ENCODE data around the gene KNOP1. TPM values are rescaled to one million over a fixed set of nuclear protein-coding genes. Genes with fewer than 3 reads are reported as not detected.

The KNOP1 gene
- total and polyA plus RNA-seq, 4 donors = 6.5 to 12.9 (median 9.6) TPM

GRCh38 chr16:19745286-19746010, 27.4 kb upstream of the KNOP1 start:
- H3K27ac ChIP-seq (ENCODE audit: low read depth in 1 of 2, low read length in 2 of 2) = no peak overlapping the region
- DNase-seq = no peak

DNA sequence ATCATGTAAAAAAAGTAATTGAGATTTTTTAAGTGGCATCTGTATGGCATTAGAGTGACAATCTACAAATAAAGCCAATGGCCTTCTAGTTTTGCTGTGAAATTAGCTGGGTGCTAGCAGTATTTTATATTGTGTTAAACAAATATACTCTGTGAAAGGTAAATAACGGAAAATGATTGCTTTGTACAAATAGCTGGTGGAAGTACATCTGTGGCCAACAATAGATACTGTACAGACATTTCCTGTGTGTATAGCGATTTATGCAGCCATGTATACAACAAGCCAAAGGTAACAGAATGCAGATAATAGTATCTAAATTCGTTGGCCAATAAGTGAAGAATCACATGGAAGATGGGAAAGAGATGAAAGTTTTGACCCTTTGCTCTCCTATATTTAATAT, 26.6 kb upstream of the KNOP1 start:
- Histone ChIP-seq H3K36me3 (ENCODE audit: control insufficient read depth in 1 of 2, insufficient read depth in 2 of 2, low read length in 1 of 2) (no peaks in the 10 kb centered on the region), H3K4me1 (ENCODE audit: control insufficient read depth in 1 of 2, insufficient read depth in 2 of 2, low read length in 2 of 2) (no peaks in the 10 kb centered on the region), H3K4me3 (ENCODE audit: low read length in 2 of 2) (no peak overlapping the region), H3K27me3 (ENCODE audit: control insufficient read depth in 1 of 2, insufficient read depth in 2 of 2, low read length in 1 of 2) (no peaks in the 10 kb centered on the region), H3K9me3 (ENCODE audit: control insufficient read depth, low read length) (no peaks in the 10 kb centered on the region), H3K27ac (ENCODE audit: low read depth in 1 of 2, low read length in 2 of 2) (no peak overlapping the region)
- intact Hi-C loops (cut with DNase I) = no loop called here
- ATAC-seq (ENCODE audit: low FRiP score) (no peak), DNase-seq (no peak)
- 68 to 72% methylated on average over 3 of the region's 3 CpGs for WGBS, 2 donors

More at GRCh38 chr16:19745286-19746010, 27.4 kb upstream of the KNOP1 start:
- ATAC-seq (ENCODE audit: low FRiP score) = no peak
- Histone ChIP-seq H3K9me3 (ENCODE audit: control insufficient read depth, low read length) (no peaks in the 10 kb centered on the region), H3K4me1 (ENCODE audit: control insufficient read depth in 1 of 2, insufficient read depth in 2 of 2, low read length in 2 of 2) (no peaks in the 10 kb centered on the region), H3K4me3 (ENCODE audit: low read length in 2 of 2) (no peak overlapping the region), H3K36me3 (ENCODE audit: control insufficient read depth in 1 of 2, insufficient read depth in 2 of 2, low read length in 1 of 2) (no peaks in the 10 kb centered on the region), H3K27me3 (ENCODE audit: control insufficient read depth in 1 of 2, insufficient read depth in 2 of 2, low read length in 1 of 2) (no peaks in the 10 kb centered on the region)
- WGBS, 2 donors = 88 to 91% methylated on average over 9 of the region's 9 CpGs
- intact Hi-C loops (cut with DNase I) = no loop called here

- DNase-seq (no peak), ATAC-seq (ENCODE audit: low FRiP score) (no peak)
- Histone ChIP-seq H3K4me3 (ENCODE audit: low read length in 2 of 2) (no peak overlapping the region), H3K36me3 (ENCODE audit: control insufficient read depth in 1 of 2, insufficient read depth in 2 of 2, low read length in 1 of 2) (no peaks in the 10 kb centered on the region), H3K4me1 (ENCODE audit: control insufficient read depth in 1 of 2, insufficient read depth in 2 of 2, low read length in 2 of 2) (no peaks in the 10 kb centered on the region), H3K9me3 (ENCODE audit: control insufficient read depth, low read length) (no peaks in the 10 kb centered on the region), H3K27ac (ENCODE audit: low read depth in 1 of 2, low read length in 2 of 2) (no peak overlapping the region), H3K27me3 (ENCODE audit: control insufficient read depth in 1 of 2, insufficient read depth in 2 of 2, low read length in 1 of 2) (no peaks in the 10 kb centered on the region)
- intact Hi-C loops (cut with DNase I) = no loop called here
These were observed 25.8 kb upstream of the KNOP1 start for GRCh38 chr16:19743816-19744159.

DNA sequence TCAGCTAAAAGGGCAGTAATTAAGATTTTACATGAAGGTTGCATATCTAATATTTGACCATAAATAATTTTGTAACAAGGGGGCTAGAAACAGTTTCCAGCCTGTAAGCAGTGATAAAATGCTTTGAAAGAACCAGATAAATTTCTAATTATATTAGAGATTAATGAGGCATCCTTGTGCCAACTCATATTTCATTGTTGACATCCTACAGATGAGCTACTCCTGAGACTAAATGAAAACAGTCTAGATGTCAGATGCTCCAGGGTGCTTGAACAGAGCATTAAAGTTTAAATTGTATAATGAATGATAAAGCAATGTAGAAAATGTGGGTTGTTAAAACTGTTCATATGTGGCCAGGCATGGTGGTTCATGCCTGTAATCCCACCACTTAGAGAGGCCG, 23.3 kb upstream of the KNOP1 start:
- intact Hi-C loops (cut with DNase I) = no loop called here
- whole genome bisulfite sequencing, 2 donors = 100% methylated on average over 1 of the region's 1 CpG
- Histone ChIP-seq H3K9me3 (ENCODE audit: control insufficient read depth, low read length) (no peaks in the 10 kb centered on the region), H3K27me3 (ENCODE audit: control insufficient read depth in 1 of 2, insufficient read depth in 2 of 2, low read length in 1 of 2) (no peaks in the 10 kb centered on the region), H3K4me3 (ENCODE audit: low read length in 2 of 2) (no peak overlapping the region), H3K36me3 (ENCODE audit: control insufficient read depth in 1 of 2, insufficient read depth in 2 of 2, low read length in 1 of 2) (no peaks in the 10 kb centered on the region), H3K27ac (ENCODE audit: low read depth in 1 of 2, low read length in 2 of 2) (no peak overlapping the region), H3K4me1 (ENCODE audit: control insufficient read depth in 1 of 2, insufficient read depth in 2 of 2, low read length in 2 of 2) (no peaks in the 10 kb centered on the region)
- no peak for ATAC-seq (ENCODE audit: low FRiP score)
- no peak for DNase-seq

DNA sequence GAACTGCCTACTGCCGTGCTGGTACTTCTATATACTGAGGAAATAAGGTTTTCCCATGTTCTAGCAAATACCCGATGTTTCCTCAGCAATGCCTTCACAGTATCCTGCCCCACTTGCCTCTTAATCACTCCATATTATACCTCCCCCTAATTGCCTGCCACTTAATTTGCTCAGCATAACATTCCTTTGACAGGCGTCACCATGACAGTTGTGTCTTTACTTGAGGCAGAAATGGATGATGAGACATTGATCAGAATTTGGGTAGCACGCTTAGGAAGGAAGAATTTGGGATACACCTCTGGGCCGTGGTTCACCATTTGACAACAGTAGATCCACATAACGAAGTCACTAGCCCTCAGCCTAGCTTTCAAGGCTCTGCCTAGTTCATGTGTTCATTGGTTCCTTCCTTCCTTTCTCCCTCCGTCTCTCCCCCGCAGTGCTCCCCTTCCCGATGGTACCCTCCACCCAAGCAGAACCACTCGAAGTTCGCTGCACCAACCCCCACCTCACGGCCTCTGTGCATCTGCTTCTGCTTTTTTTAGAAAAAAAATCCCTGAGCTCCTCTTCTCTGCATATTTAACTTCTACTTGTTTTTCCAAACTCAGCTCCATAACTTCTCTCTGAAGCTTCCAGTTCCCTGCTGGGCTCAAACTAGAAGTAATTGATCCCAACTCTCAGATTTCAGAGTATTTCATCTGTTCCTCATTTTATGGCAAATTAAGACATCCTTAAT, 19.4 kb upstream of the KNOP1 start:
- ATAC-seq (ENCODE audit: low FRiP score) = no peak
- intact Hi-C loops (cut with DNase I) = no loop called here
- peak in 1 of 2 donors; percentile 63 for DNase-seq
- H3K4me1 ChIP-seq (ENCODE audit: control insufficient read depth in 1 of 2, insufficient read depth in 2 of 2, low read length in 2 of 2) = no peaks in the 10 kb centered on the region
- no peak overlapping the region for H3K4me3 ChIP-seq (ENCODE audit: low read length in 2 of 2)
- no peaks in the 10 kb centered on the region for H3K36me3 ChIP-seq (ENCODE audit: control insufficient read depth in 1 of 2, insufficient read depth in 2 of 2, low read length in 1 of 2)
- 85 to 86% methylated on average over 12 of the region's 12 CpGs for WGBS, 2 donors
- H3K9me3 ChIP-seq (ENCODE audit: control insufficient read depth, low read length) = no peaks in the 10 kb centered on the region
- H3K27me3 ChIP-seq (ENCODE audit: control insufficient read depth in 1 of 2, insufficient read depth in 2 of 2, low read length in 1 of 2) = no peaks in the 10 kb centered on the region
- H3K27ac ChIP-seq (ENCODE audit: low read depth in 1 of 2, low read length in 2 of 2) = no peak overlapping the region

DNA sequence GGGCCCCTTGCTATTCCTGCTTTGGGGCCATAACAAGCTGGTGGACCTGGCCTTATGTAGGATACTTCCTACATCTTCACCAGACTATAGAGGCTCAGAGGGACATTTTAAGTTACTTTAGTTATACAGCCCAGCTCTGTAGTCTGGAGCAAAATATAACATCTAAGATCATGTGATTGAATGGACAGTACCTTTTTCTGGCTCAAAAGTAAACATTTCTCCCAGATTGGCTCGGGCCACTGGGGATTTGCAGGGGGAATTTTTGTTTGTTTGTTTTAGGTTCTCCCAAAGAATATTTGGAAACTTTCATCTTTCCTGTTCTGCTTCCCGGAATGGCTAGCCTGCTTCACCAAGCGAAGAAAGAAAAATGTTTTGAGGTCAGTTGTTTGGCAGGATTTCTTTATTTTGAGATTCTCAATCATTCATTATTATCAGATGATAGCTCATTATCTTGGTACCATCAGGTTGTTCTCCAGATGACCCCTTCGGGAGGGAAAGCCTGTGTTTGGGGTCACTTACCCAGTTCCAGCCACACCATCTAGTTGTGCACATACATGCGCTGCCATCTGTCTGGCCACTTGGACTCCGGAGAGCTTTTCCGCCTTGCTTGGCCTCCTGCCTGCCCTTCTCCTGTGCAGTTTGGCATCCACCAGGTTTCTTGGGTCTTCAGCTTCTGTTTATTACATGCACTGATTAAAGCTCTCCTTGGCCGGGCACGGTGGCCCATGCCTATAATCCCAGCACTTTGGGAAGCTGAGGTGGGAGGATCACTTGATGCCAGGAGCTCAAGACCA, 17.2 kb upstream of the KNOP1 start:
- Histone ChIP-seq H3K36me3 (ENCODE audit: control insufficient read depth in 1 of 2, insufficient read depth in 2 of 2, low read length in 1 of 2) (no peaks in the 10 kb centered on the region), H3K4me1 (ENCODE audit: control insufficient read depth in 1 of 2, insufficient read depth in 2 of 2, low read length in 2 of 2) (no peaks in the 10 kb centered on the region), H3K27me3 (ENCODE audit: control insufficient read depth in 1 of 2, insufficient read depth in 2 of 2, low read length in 1 of 2) (no peaks in the 10 kb centered on the region), H3K4me3 (ENCODE audit: low read length in 2 of 2) (no peak overlapping the region), H3K27ac (ENCODE audit: low read depth in 1 of 2, low read length in 2 of 2) (no peak overlapping the region), H3K9me3 (ENCODE audit: control insufficient read depth, low read length) (no peaks in the 10 kb centered on the region)
- 47 to 55% methylated on average over 9 of the region's 9 CpGs for WGBS, 2 donors
- no peak for DNase-seq
- intact Hi-C loops (cut with DNase I) = no loop called here
- ATAC-seq (ENCODE audit: low FRiP score) = no peak

GRCh38 chr16:19733551-19733950, 15.5 kb upstream of the KNOP1 start:
- ATAC-seq (ENCODE audit: low FRiP score) = no peak
- no peaks in the 10 kb centered on the region for H3K4me1 ChIP-seq (ENCODE audit: control insufficient read depth in 1 of 2, insufficient read depth in 2 of 2, low read length in 2 of 2)
- H3K9me3 ChIP-seq (ENCODE audit: control insufficient read depth, low read length) = no peaks in the 10 kb centered on the region
- intact Hi-C loops (cut with DNase I) = no loop called here
- H3K27ac ChIP-seq (ENCODE audit: low read depth in 1 of 2, low read length in 2 of 2) = no peak overlapping the region
- DNase-seq = no peak
- H3K36me3 ChIP-seq (ENCODE audit: control insufficient read depth in 1 of 2, insufficient read depth in 2 of 2, low read length in 1 of 2) = no peaks in the 10 kb centered on the region
- H3K27me3 ChIP-seq (ENCODE audit: control insufficient read depth in 1 of 2, insufficient read depth in 2 of 2, low read length in 1 of 2) = no peaks in the 10 kb centered on the region
- WGBS, 2 donors = 96 to 97% methylated on average over 6 of the region's 6 CpGs
- no peak overlapping the region for H3K4me3 ChIP-seq (ENCODE audit: low read length in 2 of 2)

GRCh38 chr16:19728636-19728965, 10.6 kb upstream of the KNOP1 start:
- 86 to 91% methylated on average over 3 of the region's 3 CpGs for WGBS, 2 donors
- H3K36me3 ChIP-seq (ENCODE audit: control insufficient read depth in 1 of 2, insufficient read depth in 2 of 2, low read length in 1 of 2) = no peaks in the 10 kb centered on the region
- DNase-seq (no peak), ATAC-seq (ENCODE audit: low FRiP score) (no peak)
- H3K27ac ChIP-seq (ENCODE audit: low read depth in 1 of 2, low read length in 2 of 2) = no peak overlapping the region
- H3K4me1 ChIP-seq (ENCODE audit: control insufficient read depth in 1 of 2, insufficient read depth in 2 of 2, low read length in 2 of 2) = no peaks in the 10 kb centered on the region
- H3K9me3 ChIP-seq (ENCODE audit: control insufficient read depth, low read length) = no peaks in the 10 kb centered on the region
- no peaks in the 10 kb centered on the region for H3K27me3 ChIP-seq (ENCODE audit: control insufficient read depth in 1 of 2, insufficient read depth in 2 of 2, low read length in 1 of 2)
- no peak overlapping the region for H3K4me3 ChIP-seq (ENCODE audit: low read length in 2 of 2)
- intact Hi-C loops (cut with DNase I) = no loop called here
